GM19463 (cell line): Measurements from ENCODE around the gene AADACL3.
"Not testable (repeated sequence)": the region's sequence is repeated elsewhere in the genome, so short reads cannot be mapped to it uniquely, and the experiment has no call there.

Experiments used
- ATAC-seq: cut with Tn5 transposase; IDR thresholded peaks from one replicate; pipeline ENCODE4 v1.9.1; 2021; ENCODE audit warnings: mild to moderate bottlenecking, moderate library complexity; ENCODE audit not compliant: unreplicated experiment

The AADACL3 gene

DNA sequence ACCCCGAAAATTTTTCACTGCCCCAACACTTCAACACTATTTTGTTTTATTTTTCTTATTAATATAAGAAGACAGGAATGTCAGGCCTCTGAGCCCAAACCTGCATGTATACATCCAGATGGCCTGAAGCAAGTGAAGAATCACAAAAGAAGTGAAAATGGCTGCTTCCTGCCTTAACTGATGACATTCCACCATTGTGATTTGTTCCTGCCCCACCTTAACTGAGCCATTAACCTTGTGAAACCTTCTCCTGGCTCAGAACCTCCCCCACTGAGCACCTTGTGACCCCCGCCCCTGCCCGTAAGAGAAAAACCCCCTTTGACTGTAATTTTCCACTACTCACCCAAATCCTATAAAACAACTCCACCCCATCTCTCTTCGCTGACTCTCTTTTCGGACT lies 2.3 kb upstream of the AADACL3 start:
- ATAC-seq, result not testable (repeated sequence)

DNA sequence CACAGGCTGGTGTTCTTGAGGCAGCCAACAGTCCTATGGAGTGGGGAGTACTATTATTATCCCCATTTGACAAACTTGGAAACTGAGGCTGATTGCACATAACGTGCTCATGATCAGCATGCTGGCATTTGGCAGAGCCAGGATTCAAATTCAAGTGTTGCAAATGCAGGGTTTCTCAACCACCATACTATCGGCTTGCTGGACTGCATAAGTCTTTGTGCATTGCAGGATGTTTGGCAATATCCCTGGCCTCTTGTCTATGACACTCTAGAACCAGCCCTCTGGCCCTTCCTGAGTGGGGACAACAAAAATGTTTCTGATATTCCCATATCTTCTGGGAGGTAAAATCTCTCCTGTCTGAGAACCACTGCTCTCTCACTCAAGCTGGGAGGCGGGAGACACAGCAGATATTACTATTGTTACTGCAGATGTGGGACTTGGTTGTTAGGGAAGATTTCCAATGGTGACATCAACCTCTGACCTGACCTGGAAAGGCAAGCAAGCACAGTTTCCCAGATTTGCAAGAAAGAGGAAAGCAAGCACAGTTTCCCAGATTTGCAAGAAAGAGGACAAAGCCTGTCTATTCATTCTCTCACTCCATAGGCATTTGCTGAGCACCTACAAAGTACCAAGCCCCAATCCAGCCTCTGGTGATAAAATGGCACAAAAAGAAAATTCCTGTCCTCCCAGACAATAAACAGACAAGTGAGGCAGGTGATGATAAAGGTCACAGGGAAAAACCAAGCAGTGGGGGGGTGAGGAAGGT lies 1.0 kb upstream of the AADACL3 start:
- ATAC-seq, result no peak

DNA sequence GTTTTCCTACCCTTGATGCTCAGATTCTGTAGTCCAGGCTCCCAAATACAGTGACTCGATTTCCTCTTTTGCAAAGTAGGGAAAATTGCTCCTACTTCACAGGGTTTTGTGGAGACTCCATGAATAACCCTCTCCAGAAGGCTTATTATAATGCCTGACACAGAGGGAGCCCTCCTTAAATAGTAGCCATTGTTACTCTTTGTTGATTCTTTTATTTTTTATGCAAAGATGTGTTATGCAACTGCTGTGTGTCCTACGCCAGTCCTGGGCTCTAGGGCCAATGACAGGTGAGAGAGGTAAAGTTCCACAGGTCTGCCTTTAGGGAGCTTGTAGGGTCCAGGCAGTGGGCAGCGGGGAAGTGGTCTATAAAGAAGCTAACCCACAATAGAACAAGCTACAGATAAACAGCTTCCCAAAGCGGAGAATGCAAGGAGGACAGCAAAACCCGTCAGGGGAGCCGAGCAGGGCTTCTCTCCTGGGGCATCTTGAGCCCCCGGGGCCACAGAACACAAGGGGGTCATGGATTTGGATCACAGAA lies 1.5 kb downstream of the AADACL3 start:
- no peak for ATAC-seq

DNA sequence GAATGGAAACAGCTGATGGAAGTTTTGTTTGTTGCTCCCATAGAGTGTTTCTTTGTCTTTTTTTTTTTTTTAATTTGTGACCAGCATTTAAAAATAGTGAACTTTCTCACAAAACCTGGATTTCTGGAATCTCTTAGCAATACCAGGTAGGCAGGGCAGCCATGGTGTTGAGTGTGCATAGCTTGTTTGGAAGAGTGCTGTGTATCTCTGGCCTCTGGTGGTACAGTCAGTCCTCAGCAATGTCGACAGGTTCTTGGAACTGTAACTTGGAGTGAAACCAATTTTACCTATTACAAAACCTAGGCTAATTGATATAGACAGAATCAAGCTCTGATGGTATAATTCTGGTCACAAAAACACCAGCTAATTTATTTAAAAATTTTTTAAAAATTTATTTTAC lies 6.7 kb downstream of the AADACL3 start:
- ATAC-seq, result no peak

DNA sequence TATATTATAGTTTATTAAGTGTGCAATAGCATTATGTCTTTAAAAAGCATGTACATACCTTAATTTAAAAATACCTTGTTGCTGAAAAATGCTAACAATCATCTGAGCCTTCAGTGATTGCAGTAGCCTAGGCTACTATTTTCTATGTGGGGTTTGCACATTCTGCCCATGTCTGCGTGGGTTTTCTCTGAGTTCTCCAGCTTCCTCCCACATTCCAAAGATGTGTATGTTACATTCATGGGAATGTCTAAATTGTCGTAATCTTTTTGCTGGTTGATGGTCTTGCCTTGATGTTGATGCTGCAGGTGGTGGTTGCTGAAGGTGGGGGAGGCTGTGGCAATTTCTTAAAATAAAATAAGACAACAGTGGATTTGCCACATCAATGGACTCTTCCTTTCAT lies 12.5 kb downstream of the AADACL3 start:
- ATAC-seq, result no peak

DNA sequence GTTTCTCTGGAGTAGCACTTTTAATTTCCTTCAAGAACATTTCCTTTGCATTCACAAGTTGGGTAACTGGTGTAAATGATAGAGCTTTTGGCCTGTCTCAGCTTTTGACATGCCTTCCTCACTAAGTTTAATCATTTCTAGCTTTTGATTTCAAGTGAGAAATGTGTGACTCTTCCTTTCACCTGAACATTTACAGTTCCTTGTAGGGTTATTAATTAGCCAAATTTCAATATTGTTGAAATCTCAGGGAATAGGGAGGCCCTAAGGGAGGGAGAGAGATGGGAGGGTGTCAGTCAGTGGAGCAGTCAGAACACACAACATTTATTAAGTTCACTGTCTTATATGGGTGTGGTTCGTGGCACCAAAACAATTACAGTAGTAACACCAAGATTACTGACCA lies 14.2 kb downstream of the AADACL3 start:
- no peak for ATAC-seq

DNA sequence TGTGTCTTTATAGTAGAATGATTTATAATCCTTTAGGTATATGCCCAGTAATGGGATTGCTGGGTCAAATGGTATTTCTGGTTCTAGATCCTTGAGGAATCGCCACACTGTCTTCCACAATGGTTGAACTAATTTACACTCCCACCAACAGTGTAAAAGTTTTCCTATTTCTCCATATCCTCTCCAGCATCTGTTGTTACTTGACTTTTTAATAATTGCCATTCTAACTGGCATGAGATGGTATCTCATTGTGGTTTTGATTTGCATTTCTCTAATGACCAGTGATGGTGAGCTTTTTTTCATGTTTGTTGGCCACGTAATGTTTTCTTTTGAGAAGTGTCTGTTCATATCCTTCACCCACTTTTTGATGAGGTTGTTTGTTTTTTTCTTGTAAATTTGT lies 15.2 kb downstream of the AADACL3 start:
- ATAC-seq, result not testable (repeated sequence)

DNA sequence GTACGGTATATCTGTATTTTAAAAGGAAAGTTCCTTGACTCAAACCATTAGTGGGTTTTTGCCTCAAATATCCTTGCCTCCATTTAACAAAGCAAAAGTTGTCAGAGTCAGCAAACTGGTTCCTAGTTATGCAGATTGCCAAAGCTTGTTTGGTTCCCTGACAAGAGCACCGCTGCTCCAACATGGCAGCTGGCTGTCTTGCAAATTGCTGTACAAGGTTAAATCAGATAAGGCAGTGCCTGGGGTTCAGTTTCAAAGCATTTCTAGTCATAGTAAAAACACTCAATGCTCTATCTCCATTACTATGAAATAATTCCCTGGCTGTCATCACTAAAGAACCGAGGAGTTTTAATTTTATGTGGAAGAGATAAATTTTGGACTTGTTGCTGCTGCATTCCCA lies 18.7 kb downstream of the AADACL3 start:
- ATAC-seq, result no peak

DNA sequence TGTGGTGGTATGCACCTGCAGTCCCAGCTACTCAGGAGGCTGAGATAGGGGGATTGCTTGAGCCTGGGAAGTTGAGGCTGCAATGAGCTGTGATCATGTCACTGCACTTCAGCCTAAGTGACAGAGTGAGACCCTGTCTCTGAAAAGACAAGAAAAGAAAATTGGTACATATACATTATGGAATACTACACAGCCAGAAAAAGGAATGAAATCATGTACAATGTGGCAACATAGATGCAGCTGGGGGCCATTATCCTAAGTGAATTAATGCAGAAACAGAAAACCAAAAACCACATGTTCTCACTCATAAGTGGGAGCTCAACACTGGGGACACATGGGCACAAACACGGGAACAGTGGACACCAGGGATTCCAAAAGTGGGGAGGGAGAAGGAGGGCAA lies 23.0 kb downstream of the AADACL3 start:
- ATAC-seq, result no peak

DNA sequence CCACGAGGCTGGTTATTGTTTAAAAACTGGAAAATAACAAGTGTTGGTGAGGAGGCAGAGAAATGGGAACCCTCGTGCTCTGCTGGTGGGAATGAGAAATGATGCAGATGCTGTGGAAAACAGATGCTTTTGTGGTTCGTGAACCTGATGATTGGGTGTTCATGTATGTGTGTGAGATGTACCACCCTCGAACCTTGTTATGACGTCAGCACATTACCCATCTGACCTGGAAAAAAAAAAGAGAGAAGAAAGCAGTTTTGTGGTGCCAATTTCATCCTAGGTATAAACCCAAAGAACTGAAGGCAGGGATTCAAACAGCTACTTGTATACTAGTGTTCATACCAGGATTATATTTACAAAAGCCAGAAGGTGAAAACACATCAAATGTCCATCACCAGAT lies 23.7 kb downstream of the AADACL3 start:
- no peak for ATAC-seq

DNA sequence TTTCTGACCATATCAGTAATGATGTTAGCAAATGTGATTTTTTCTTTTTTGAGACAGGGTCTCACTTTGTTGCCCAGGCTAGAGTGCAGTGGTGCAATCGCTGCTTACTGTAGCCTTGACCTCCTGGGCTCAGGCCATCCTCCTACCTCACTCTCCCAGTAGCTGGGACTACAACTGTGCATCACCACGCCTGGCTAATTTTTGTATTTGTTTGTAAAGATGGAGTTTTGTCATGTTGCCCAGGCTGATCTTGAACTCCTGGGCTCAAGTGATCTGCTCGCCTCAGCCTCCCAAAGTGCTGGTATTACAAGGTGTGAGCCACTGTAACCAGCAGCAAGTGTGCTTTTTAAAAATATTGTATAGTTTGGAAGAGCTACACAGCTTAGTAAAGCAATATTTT lies 26.0 kb downstream of the AADACL3 start:
- ATAC-seq, result no peak

DNA sequence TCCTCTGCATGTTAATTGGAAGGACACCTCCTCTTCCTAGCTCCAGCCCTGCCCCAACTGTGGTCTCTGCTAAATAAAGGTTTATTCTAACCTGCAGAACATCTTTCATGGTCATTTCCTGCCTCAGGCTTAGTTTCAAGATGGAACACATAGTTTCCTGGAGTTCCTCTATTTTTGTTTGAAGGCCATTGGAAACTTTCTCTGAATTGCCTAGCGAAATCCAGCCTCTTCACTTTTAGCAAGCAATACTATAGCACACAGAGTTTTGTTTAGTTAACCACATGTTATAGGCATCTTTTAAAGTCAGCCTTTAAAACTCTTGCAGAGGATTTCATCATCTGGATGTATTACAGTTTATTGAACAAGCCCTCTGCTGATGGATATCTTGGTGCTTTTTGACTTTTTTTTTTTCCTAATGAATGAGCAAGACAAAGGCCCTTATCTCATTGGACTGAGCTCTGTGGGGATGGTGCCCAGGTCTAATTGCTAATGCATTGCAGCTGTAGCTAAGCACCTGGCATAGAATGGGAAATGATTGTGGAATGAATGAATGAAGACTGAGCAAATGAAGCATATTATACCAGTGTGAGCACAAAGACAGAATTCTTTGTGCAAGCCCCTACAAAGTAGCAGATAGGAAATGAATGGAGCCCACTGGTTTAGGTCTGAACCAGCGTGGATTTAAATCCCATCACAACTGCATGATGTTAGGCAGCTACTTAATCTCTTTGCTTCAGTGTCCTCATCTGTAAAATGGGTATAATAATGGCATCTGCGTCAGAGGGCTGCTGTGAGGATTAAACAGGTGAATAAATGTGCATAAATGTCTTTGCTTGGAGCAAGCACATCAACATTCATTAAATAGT lies 29.4 kb downstream of the AADACL3 start:
- no peak for ATAC-seq

DNA sequence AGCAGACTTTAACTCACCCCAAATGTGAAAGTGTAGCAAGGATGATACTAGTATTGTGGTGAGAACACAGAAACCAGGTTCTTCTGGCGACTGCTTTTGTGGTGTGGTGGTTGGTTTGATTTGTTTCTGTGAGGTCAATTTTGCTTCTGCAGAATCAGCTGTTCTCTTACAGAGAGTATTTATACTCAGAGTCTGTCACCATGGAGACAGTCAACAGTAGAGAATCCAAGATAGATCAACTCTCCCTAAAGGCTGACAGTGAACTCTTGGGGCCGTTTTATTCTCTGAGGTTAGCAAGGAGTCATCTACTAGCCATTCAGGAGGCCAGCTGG lies 30.0 kb downstream of the AADACL3 start, which contains the start of gene CFAP107:
CFAP107 (plus strand) TSS at position 209 of the 332 bp plus-strand sequence. CDS start 231 bp downstream, outside the sequence.
- ATAC-seq, result no peak

DNA sequence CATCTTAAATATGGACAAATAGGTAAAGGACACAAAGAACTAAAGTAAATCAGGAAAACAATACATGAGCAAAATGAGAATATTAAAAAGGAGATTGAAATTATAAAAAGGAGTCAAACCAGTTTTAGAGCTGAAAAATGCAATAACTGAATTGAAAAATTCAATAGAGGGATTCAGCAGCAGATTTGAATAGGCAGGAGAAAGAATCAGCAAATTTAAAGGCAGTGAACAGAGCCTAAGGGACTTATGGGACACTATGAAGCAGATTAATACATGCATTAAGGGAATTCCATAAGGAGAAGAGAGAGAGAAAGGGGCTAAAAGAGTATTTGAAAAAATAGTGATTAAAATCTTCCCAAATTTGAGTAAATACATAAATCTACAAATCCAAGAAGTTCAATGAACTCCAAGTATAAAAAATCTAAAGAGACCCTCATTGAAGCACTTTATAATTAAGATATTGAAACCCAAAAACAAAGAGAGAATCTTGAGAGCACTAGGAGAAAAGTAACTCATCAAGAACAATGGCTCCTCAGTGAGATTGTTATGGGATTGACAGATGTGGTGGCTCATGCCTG lies 33.0 kb downstream of the AADACL3 start:
- no peak for ATAC-seq

DNA sequence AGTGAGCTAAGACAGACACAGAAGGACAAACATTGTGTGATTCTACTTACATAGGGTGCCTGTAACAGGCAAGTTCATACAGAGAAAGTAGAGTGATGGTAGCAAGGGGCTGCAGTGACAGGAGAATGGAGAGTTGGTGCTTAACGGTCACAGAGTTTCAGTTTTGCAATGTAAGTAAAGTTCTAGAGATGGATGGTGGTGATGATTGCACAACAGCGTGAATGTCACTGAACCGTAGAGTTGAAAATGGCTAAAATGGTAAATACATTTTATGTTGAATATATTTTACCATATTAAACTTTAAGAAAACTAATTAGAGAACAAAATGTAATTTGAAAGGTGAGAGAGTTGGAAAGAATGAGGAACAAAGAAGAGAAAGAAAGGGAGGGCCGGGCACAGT lies 38.8 kb downstream of the AADACL3 start:
- no peak for ATAC-seq

DNA sequence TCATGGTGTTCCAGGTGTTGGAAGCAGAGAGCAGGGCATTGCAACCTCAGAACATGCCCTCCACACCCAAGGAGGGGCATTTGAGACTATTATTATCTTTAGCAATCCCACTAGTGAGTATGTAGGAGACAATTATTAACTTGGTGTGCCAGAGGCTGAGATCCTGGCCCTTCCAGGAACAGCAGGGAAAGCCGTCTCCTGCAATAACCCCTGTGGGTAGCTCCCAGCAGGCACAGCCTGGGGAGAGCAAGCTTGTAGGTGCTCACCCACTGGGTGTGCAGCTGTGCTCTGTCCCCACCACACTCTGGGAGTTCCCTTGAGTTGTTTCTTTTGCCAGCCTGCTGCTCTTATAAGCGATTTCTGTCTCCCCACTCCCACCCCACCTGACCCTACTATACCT lies 40.4 kb downstream of the AADACL3 start:
- ATAC-seq, result no peak

DNA sequence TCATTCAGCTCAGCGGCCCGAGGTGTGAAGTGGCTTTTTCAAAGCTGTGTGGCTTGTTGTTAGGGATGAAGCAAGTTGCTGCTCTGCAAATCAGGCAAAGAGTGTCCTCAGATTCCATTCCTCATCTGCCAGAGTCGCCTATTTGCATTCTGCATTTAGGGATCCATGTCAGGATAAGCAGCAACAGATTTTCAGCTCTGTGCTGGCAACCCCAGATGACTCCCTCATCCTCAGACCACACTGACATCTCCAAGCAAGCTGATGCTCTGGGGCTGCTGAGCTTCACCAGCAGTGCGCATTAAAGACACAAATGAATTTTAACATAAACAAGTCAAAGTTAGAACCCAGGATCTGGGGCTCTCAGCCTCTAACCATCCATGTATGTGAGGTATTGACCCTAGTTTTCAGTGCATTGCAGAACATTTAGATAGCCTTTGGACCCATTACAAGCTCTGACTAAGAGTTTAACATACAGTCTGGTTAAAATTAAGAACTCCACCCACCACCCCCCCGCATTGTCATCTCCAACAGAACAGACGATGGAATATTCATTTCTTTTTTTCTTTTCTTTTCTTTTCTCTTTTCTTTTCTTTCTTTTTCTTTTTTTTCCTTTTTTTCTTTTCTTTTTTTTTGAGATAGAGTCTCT lies 41.0 kb downstream of the AADACL3 start:
- ATAC-seq, result no peak

DNA sequence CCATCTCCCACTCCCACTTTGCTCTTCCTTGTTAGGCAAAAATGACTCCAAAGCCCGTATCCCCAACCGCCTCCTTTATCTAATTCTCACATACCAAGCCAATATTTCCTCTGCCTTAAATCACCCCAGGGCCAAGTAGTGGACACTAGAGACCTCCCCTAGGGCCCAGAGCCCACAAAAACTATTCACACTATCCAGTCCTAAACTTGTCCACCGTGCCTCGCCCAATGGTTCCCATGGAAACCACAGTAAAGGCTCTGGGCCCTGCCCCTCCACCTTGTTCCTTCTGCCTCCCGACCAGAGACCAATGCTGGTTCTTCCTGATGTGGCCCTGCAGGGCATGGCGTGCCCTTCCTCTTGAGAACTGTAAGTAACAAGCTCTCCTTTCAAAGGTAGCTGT lies 41.9 kb downstream of the AADACL3 start:
- no peak for ATAC-seq

DNA sequence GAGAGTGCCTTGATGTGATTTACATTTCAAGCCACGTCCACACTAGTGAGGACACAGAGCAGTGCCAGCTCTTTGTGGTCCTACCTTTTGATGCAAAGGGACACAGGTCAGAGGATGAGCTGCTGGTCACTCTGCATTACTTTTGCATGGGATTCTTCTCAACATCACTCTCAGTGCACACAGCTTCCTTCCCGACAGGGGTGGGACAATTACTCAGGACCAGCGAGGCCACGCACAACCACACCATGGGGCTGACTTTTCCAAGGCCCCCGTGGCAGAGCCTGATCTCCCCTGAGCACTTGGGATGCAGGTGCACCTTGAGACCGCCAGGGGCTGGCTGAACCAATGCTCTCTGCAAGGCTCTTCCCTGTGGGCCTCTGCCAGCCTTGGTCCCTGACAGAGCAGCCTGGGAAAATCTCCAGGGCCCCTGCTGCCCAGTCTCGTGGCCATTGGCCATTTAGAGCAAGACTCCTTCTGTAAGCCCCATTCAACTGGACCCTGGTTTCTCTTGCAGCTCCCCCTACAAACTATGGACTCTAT lies 44.4 kb downstream of the AADACL3 start:
- ATAC-seq, result no peak

DNA sequence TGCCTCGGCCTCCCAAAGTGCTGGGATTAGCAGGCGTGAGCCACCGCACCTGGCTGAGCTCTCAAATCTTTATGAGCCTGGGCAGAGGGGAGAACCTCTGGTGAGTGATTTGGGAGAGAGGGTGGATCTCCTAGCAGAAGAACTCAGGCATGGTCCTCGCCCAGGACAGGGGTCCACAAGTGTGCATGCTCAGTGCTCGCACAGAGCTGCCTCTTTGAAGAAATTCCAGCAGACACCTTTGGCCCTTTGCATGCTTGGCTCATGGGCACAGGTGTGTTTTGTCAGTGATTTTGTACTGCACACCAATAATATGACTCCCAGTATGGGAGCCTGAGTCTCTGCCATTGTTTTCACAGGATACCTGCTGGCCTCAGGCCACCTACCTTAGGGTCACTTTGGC lies 45.9 kb downstream of the AADACL3 start:
- ATAC-seq, result no peak

DNA sequence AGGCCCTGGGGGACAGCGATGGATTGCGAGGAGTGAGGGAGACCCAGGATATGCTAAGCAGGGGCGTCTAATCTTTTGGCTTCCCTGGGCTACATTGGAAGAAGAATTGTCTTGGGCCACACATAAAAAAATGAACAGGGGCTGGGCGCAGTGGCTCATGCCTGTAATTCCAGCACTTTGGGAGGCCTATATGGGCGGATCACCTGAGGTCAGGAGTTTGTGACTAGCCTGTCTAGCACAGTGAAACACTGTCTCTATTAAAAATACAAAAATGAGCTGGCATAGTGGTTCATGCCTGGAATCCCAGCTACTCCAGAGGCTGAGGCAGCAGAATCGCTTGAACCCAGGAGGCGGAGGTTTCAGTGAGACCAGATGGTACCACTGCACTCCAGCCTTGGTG lies 46.9 kb downstream of the AADACL3 start:
- no peak for ATAC-seq
